Measurements from ENCODE around the gene MLLT3.

The MLLT3 gene

GRCh38 chr9:20417373-20418080 lies 204.8 kb downstream of the MLLT3 start:
- no peak for DNase-seq (ENCODE audit: low spot score)

- no peak for DNase-seq (ENCODE audit: low spot score)
Observed at GRCh38 chr9:20414150-20414549, 208.1 kb downstream of the MLLT3 start.

GRCh38 chr9:20409321-20410092 lies 212.8 kb downstream of the MLLT3 start:
- DNase-seq (ENCODE audit: low spot score) = no peak

- DNase-seq (ENCODE audit: low spot score) = no peak
Observed at GRCh38 chr9:20408513-20408912, 213.8 kb downstream of the MLLT3 start.

- no peak for DNase-seq (ENCODE audit: low spot score)
Observed at GRCh38 chr9:20407013-20407412, 215.3 kb downstream of the MLLT3 start.

- DNase-seq (ENCODE audit: low spot score) = no peak
Observed at GRCh38 chr9:20406344-20406743, 216.0 kb downstream of the MLLT3 start.

- DNase-seq (ENCODE audit: low spot score) = no peak
Observed at GRCh38 chr9:20405616-20406015, 216.7 kb downstream of the MLLT3 start.

GRCh38 chr9:20405078-20405477 lies 217.2 kb downstream of the MLLT3 start:
- DNase-seq (ENCODE audit: low spot score) = no peak

- DNase-seq (ENCODE audit: low spot score) = no peak
Observed at GRCh38 chr9:20404192-20404813, 218.0 kb downstream of the MLLT3 start.

GRCh38 chr9:20403346-20403745 lies 219.0 kb downstream of the MLLT3 start:
- no peak for DNase-seq (ENCODE audit: low spot score)

GRCh38 chr9:20402273-20402875 lies 219.9 kb downstream of the MLLT3 start:
- DNase-seq (ENCODE audit: low spot score) = no peak

- no peak for DNase-seq (ENCODE audit: low spot score)
Observed at GRCh38 chr9:20398536-20399338, 223.6 kb downstream of the MLLT3 start.

- no peak for DNase-seq (ENCODE audit: low spot score)
Observed at GRCh38 chr9:20397348-20397747, 225.0 kb downstream of the MLLT3 start.

GRCh38 chr9:20396509-20396908 lies 225.8 kb downstream of the MLLT3 start:
- no peak for DNase-seq (ENCODE audit: low spot score)

GRCh38 chr9:20395651-20396050 lies 226.6 kb downstream of the MLLT3 start:
- no peak for DNase-seq (ENCODE audit: low spot score)

- DNase-seq (ENCODE audit: low spot score) = no peak
Observed at GRCh38 chr9:20394969-20395368, 227.3 kb downstream of the MLLT3 start.

- DNase-seq (ENCODE audit: low spot score) = no peak
Observed at GRCh38 chr9:20391208-20391607, 231.1 kb downstream of the MLLT3 start.

- no peak for DNase-seq (ENCODE audit: low spot score)
Observed at GRCh38 chr9:20390400-20390799, 231.9 kb downstream of the MLLT3 start.

- DNase-seq (ENCODE audit: low spot score) = no peak
Observed at GRCh38 chr9:20387062-20387461, 235.2 kb downstream of the MLLT3 start.

GRCh38 chr9:20384642-20385041 lies 237.7 kb downstream of the MLLT3 start:
- no peak for DNase-seq (ENCODE audit: low spot score)

- DNase-seq (ENCODE audit: low spot score) = no peak
Observed at GRCh38 chr9:20382460-20383071, 239.7 kb downstream of the MLLT3 start.

Data from NAMALWA (cell line).